Loucy (cell line): Measurements from ENCODE around the gene ATP11A.

Experiments
- H2AFZ ChIP-seq: fragments of 200-600 bp; sonication (generic); 2 replicates; pipeline ENCODE4 v1.6.0; 2016; ENCODE audit warnings: antibody characterized with exemption, mild to moderate bottlenecking, low read length, moderate library complexity
- H3F3A ChIP-seq: fragments of 200-600 bp; 2 replicates; pipeline ENCODE4 v1.6.0; 2016; ENCODE audit warnings: antibody characterized with exemption, low read depth, mild to moderate bottlenecking
- H3K27me3 ChIP-seq: fragments of 200-600 bp; sonication (generic); 2 replicates; pipeline ENCODE4 v1.6.1; 2014; ENCODE audit warnings: low read length, mild to moderate bottlenecking; ENCODE audit not compliant: insufficient read depth, poor library complexity, severe bottlenecking
- H3K36me3 ChIP-seq: fragments of 200-600 bp; sonication (generic); 2 replicates; pipeline ENCODE4 v1.6.1; 2016; ENCODE audit warnings: low read length; ENCODE audit not compliant: insufficient read depth
- H3K4me1 ChIP-seq: fragments of 200-600 bp; sonication (generic); 2 replicates; pipeline ENCODE4 v1.5.1; 2014; ENCODE audit warnings: low read length, mild to moderate bottlenecking; ENCODE audit not compliant: insufficient read depth, poor library complexity, severe bottlenecking
- H3K4me2 ChIP-seq: fragments of 200-600 bp; sonication (generic); 2 replicates; pipeline ENCODE4 v1.6.0; 2014; ENCODE audit warnings: antibody characterized with exemption, low read length, low read depth, mild to moderate bottlenecking; ENCODE audit not compliant: poor library complexity, severe bottlenecking
- H3K4me3 ChIP-seq: fragments of 200-600 bp; sonication (generic); 2 replicates; pipeline ENCODE4 v1.5.1; 2014; ENCODE audit warnings: low read length, mild to moderate bottlenecking, mixed read lengths; ENCODE audit not compliant: poor library complexity, severe bottlenecking
- H3K79me2 ChIP-seq: fragments of 200-600 bp; sonication (generic); 2 replicates; pipeline ENCODE4 v1.6.1; 2014; ENCODE audit warnings: low read length; ENCODE audit not compliant: insufficient read depth
- H3K9ac ChIP-seq: fragments of 200-600 bp; sonication (generic); 2 replicates; pipeline ENCODE4 v1.6.0; 2014; ENCODE audit warnings: mild to moderate bottlenecking, low read depth, low read length, moderate library complexity; ENCODE audit not compliant: poor library complexity, severe bottlenecking
- H3K9me2 ChIP-seq: fragments of 200-600 bp; sonication (generic); replicated peaks from 2 replicates; pipeline ENCODE4 v1.6.1; 2016; ENCODE audit warnings: low read depth, low read length, mixed read lengths
- H3K9me3 ChIP-seq: fragments of 200-600 bp; sonication (generic); 2 replicates; pipeline ENCODE4 v1.6.1; 2014; ENCODE audit warnings: mild to moderate bottlenecking, antibody characterized with exemption, low read length, low read depth; ENCODE audit not compliant: insufficient read depth
- H4K20me1 ChIP-seq: fragments of 200-600 bp; sonication (generic); 2 replicates; pipeline ENCODE4 v1.6.0; 2014; ENCODE audit warnings: antibody characterized with exemption, low read length, mild to moderate bottlenecking; ENCODE audit not compliant: insufficient read depth, poor library complexity, severe bottlenecking
- CTCF ChIP-seq: fragments of 200-600 bp; sonication (generic); conservative IDR thresholded peaks from 2 replicates; pipeline ENCODE4 v1.5.1; 2014; ENCODE audit warnings: mild to moderate bottlenecking, antibody characterized with exemption, low read length
- EZH2phosphoT487 ChIP-seq: fragments of 200-600 bp; IDR thresholded peaks from 2 replicates; pipeline ENCODE4 v1.6.1; 2018; ENCODE audit warnings: antibody characterized with exemption, mild to moderate bottlenecking, moderate library complexity, borderline replicate concordance

Gene ATP11A

GRCh38 chr13:112715210-112715609, 25.4 kb downstream of the ATP11A start:
- Histone ChIP-seq H3K4me3 (no peak overlapping the region), H3K9me2 (no peaks in the 10 kb centered on the region), H3K79me2 (peaks cover 4% of the 10 kb centered on the region; the same call in 1 of the 2 replicates), H3K4me1 (no peaks in the 10 kb centered on the region), H3K4me2 (no peak overlapping the region), H3K9ac (no peak overlapping the region), H4K20me1 (peaks cover 3% of the 10 kb centered on the region), H3K36me3 (no peaks in the 10 kb centered on the region), H2AFZ (no peak overlapping the region), H3K27me3 (no peaks in the 10 kb centered on the region), H3K9me3 (no peaks in the 10 kb centered on the region), H3F3A (no peaks in the 10 kb centered on the region)
- TF ChIP-seq EZH2phosphoT487, result no peak
- no peak for TF ChIP-seq CTCF

GRCh38 chr13:112715715-112716460, 26.1 kb downstream of the ATP11A start:
- no peaks in the 10 kb centered on the region; the same call in 1 of the 2 replicates for H3K79me2 ChIP-seq
- H3K36me3 ChIP-seq, result no peaks in the 10 kb centered on the region
- no peaks in the 10 kb centered on the region for H3K9me2 ChIP-seq
- no peak overlapping the region for H3K4me2 ChIP-seq
- no peak overlapping the region for H3K9ac ChIP-seq
- no peak overlapping the region for H3K4me3 ChIP-seq
- TF ChIP-seq EZH2phosphoT487, result no peak
- no peak for TF ChIP-seq CTCF
- no peaks in the 10 kb centered on the region for H3K27me3 ChIP-seq
- no peak overlapping the region for H2AFZ ChIP-seq
- H4K20me1 ChIP-seq, result peaks cover 3% of the 10 kb centered on the region
- no peaks in the 10 kb centered on the region for H3F3A ChIP-seq
- no peaks in the 10 kb centered on the region for H3K9me3 ChIP-seq
- no peaks in the 10 kb centered on the region for H3K4me1 ChIP-seq

GRCh38 chr13:112716461-112716820, 26.6 kb downstream of the ATP11A start:
- no peaks in the 10 kb centered on the region for H3K4me1 ChIP-seq
- H4K20me1 ChIP-seq, result peaks cover 3% of the 10 kb centered on the region
- H3K9ac ChIP-seq, result no peak overlapping the region
- H3K79me2 ChIP-seq, result no peaks in the 10 kb centered on the region; the same call in 1 of the 2 replicates
- no peak for TF ChIP-seq CTCF
- H3K9me3 ChIP-seq, result no peaks in the 10 kb centered on the region
- no peaks in the 10 kb centered on the region for H3K27me3 ChIP-seq
- H3K36me3 ChIP-seq, result no peaks in the 10 kb centered on the region
- H3K4me2 ChIP-seq, result no peak overlapping the region
- no peak overlapping the region for H3K4me3 ChIP-seq
- no peak overlapping the region for H2AFZ ChIP-seq
- no peaks in the 10 kb centered on the region for H3K9me2 ChIP-seq
- H3F3A ChIP-seq, result no peaks in the 10 kb centered on the region
